GM18507 (cell line): ENCODE data around the gene TRERF1.

Experiments used
- DNase-seq: peaks from one replicate; pipeline ENCODE4 v3.0.0; 2011; ENCODE audit warnings: low read depth; ENCODE audit not compliant: insufficient read length; ENCODE audit errors: extremely low spot score
- FAIRE-seq: peaks from 2 replicates; lab custom pipeline; 2011; peaks lifted over from hg19 to GRCh38; lab: Jason Lieb, UNC

The TRERF1 gene

DNA sequence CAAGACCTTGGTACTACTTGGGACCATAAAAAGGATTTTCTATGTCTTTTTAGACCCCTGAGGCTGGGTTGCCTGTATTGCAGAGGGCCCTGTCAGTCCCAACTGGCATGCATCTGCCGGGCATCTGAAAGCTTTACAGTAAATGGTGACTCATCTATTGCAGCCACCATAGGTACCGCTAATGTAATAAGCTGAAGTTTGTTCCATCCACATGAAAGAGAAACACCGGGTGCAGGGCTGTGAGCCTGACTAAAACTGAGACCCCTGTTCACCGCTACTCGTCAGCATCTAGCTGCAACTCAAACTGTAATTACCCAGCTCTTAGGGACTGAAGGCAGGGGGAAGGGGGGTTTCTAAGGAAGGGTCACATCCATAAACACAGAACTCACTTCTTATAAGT is 49.5 kb downstream of the TRERF1 start:
- FAIRE-seq, result peak; percentile 45
- peak; percentile 26 for DNase-seq

DNA sequence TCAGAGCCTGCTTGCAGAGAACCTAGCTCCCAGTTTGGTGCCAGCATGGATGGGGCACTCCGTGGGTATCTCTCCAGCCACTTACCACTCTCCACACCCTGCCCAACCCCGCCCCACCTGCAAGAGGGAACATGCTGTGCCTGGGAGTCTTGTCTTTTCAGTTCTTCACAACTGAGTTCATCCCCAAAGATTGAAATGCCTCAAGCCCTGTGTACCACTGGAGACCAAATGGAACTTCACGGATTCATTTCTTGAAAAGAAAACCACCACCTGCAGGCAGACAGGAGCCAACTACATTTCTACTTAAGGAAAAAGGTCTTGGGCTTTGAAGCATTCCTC is 50.1 kb downstream of the TRERF1 start:
- FAIRE-seq (no peak), DNase-seq (no peak)

DNA sequence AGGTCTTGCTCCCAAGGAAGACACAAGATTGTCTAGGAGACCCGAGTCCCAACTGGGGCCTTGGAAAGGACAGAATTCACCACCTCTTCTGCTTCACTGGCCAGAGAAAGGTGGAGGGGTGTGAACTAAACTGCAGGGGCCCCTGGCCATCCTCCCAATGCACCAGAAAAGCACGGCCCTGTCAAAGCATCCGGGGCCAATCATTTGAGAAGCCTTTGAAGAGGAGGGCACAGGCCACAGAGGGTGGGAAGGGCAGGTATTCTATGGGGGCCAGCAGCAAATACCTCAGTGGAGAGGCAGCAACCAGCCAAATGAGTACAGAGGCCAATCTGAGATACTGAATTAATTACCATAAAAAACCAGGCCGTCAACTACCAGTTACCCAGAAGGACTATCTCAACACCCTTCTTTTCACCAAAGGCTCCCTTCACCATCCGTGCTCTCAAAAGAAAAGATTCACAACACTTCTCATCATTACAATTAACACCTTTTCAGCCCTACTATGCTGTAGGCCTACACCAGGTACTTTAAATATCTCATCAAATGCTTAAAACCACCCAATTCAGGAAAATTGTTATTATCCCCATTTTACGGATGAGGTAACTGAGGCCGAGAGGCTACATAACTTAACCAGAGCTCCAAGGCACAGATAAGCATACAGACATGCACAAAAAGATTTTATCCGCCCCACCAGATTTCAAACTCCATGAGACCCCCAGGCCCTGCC is 50.7 kb downstream of the TRERF1 start:
- FAIRE-seq (no peak), DNase-seq (no peak)

DNA sequence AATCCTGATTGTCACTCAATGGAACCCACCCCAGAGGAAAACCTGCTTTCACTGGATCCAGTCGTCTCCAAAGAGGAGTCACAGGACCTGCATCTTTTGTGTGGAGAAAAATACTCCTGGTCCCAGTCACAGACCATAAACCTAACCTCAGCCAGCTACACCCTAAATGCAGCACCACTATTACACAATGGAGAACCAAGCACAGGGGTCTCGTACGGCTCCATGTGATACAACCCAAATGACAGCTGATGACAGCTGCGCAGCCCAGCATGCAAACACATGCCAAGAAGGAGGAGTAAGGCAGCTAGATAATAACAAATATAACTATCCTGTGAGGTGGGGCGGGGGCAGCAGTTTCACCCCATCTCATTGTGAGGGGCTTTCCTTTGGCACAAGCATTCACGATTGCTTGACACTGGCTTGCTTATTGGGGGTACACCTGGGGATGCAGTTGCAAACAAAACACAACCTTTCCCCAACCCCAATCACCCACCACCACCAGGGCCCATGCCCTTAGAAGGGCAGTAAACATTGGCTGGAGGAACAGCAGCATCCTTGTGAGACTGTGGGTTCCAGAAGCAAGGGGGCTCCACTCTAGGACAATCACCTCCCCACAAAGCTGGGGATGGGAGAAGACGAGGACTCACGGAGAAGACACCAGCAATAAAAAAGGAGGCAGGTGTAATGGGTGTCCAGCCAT is 51.5 kb downstream of the TRERF1 start:
- FAIRE-seq (no peak), DNase-seq (no peak)

DNA sequence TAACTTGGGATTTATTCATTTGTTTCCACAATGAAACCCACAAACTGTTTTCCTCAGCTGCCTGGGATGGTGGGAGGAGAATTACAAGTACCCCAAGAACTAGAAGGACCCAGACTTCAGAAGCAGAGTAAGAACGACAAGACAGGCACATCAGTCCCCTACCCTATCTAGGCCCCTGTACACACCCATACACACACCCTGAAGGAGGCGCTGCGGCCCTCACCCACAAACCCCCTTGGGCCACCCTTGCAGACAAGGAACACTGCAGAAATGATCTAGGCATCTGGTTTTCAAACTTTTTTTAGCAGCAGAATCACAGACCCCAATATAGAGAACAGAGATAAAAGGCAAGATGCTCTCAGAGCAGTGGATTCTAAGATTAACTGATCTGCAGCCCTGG is 55.0 kb downstream of the TRERF1 start:
- FAIRE-seq (no peak), DNase-seq (no peak)

DNA sequence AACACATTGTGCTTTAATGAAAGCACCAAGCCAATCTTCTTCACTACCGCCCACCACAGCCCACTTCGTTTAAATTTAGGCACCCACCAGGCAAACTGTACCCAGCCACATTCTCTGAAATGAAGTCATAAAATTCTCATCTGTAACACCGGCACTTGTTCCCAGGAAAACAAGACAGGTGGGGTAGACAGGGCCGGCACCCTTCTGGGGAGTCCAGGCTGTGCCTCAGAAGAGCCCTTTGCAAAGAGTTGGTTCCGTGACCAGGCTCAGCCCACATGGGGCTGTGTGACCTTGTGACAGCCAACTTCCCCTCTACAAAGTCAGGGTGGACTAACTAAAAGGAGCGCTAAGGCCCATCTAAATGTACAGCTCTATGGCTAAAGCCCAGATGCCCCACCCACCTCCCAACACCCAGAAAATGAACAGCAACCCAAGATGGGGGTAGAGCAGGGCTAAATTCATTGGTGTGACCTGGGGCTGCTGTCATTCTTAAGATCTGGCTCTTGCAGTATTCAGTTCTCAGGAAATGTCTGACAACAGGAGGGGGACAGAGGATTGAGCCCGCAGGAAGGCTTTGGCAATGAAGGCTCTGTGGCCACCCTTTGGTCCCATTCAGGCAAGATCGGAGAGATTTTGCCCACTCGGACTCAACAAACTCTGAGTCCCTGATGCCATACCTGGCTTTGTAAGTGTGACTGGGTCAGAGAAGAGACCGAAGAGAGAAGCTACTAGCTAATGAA is 56.7 kb downstream of the TRERF1 start:
- FAIRE-seq, result no peak
- DNase-seq, result no peak

DNA sequence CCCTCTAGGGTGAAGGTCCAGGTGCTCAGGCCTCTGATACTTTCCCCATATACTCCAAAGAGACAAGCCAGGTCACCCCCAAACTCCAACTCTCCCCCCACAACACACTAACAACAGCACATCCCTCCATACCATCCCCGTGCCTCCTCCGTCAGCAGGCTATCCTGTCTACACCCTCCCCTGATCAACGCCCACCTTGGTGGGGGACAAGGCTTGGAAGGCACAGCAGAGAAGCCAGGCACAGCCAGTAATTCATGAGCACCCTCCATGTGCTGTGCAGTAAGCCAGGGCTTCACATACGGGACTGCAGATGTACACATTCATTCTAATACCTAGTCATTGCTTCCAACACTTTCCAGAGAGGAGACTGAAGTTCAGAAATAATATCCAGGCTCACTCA is 57.6 kb downstream of the TRERF1 start:
- DNase-seq (no peak), FAIRE-seq (no peak)

GRCh38 chr6:42393339-42393738 is 58.4 kb downstream of the TRERF1 start:
- FAIRE-seq (peak; percentile 36), DNase-seq (no peak)

DNA sequence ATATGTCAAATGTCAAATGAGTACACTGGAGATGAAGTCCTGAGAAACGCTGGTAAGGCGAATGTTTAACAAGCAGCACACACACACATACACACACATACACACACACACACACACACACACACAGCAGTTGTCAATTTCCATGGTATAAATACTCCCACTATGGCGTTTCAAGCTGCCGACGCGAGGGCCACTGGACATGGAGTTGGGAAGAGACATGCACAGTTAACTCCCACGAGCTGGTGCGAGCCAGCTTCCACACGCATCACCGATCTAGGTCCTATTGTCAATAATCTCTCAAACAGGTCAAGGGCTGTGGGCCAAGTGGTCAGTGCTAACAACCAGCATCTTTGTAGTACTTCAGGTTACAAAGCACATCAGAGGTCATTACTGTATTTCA is 58.9 kb downstream of the TRERF1 start:
- FAIRE-seq, result no peak

GRCh38 chr6:42391441-42391840 is 60.3 kb downstream of the TRERF1 start:
- FAIRE-seq (no peak), DNase-seq (no peak)

More for the DNA sequence above, 58.9 kb downstream of the TRERF1 start:
- DNase-seq, result no peak

DNA sequence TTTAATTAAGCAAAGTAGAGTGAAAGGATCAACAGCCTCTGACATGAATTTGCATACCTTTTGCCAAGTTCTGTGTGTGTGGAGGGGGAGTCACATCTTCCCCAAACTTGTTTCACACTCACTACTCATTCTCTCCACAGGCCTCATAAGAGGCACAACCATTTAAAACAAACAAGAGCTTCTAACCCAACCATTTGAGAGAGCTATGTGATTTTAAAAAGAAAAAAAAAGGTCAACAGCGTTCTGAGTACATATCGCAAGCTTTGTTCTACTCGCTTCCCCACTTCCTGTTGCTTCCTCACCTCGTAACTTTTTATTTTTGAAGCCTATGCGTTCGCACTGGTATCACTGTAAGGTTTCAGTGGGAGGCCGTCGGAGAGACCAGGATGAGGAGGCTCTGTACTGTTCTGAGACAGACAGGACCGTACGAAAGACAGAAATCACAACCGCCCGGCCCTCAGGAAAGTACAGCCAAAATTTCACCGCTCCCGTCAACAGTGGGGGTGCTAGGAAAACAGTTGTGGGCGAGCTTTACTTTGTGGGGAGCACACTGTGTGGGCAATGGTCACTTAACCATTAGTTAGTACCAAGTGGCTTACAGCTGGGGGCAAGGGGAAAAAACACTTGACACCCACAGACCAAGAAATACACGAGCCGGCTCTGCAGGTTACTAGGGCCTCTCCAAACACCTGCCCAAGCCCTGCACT is 61.3 kb downstream of the TRERF1 start:
- peak; percentile 80 for FAIRE-seq
- DNase-seq, result no peak

- FAIRE-seq (no peak), DNase-seq (no peak)
Observed at GRCh38 chr6:42389736-42390135, 62.0 kb downstream of the TRERF1 start.

- DNase-seq (no peak), FAIRE-seq (no peak)
Observed at GRCh38 chr6:42388046-42388445, 63.7 kb downstream of the TRERF1 start.

GRCh38 chr6:42387336-42387735 is 64.4 kb downstream of the TRERF1 start:
- FAIRE-seq (no peak), DNase-seq (no peak)

- DNase-seq (no peak), FAIRE-seq (no peak)
Observed at GRCh38 chr6:42385339-42385738, 66.4 kb downstream of the TRERF1 start.

DNA sequence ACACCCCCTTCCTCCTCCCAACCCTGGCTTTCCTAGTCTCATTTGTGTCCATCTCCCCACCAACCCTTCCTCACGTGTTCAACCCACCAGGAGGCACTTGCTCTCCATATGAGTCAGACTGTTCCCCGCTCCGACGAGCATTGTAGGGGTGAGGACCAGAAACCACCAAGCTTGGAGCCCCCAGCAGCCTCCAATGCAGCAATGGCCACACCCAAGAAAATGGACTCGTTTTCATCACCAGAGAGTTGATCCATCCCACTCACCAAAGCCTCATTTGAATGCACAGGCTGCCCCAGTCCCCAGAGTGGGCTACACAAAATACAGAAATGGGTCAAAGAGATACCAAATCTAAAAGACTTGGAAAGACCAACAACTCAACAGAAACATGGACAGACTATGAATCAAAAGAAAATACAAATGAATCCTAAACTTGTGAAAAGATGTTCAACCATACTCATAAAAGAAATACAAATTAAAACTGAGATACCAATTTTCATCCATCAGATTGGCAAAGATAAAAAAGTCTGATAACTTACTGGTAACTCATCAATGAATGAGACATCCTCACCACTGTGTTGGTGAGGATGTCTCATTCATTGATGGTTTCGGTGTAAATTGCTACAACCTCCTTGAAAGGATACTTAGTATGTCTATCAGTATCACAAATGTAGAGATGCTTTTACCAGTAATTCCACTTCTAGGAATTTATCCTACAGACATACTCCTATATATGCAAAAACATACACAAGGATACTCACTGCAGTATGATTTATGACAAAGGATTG is 68.1 kb downstream of the TRERF1 start:
- DNase-seq, result no peak
- FAIRE-seq, result no peak

DNA sequence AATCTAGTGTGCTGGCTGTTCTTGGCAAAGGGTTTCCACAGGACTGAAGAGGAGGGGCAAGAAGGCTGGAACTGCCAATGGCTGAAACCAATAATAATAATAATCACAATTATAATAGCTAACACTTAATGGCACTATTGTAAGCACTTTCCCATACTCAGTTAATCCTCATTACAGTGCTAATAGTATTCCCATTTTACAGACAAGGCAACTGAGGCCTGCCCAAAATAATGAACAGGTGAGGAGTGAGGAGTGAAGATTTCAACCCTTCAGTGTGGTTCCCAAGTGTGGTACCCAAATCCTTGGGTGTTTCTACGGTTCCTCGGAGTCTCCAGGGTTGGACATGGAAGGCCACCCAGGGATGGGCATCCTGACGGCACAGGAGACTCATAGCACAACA is 69.9 kb downstream of the TRERF1 start:
- no peak for DNase-seq
- FAIRE-seq, result no peak

GRCh38 chr6:42380228-42380979 is 71.3 kb downstream of the TRERF1 start:
- FAIRE-seq (no peak), DNase-seq (no peak)

DNA sequence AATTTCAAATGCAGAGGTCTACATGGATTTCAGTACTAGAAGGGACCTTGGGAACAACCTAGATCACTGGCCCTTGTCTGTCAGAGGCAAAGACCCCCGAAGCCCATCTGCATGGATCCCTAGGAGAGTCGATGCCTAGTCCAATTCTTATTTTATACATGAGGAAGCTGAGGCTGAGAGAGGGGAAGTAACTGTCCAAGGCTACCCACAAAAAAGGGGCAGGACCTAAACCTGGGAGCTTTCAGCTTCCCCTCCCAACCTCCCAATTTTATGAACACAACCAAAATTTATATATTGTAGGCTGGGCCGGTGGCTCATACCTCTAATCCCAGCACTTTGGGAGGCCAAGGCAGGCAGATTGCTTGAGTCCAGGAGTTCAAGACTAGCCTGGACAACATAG is 73.2 kb downstream of the TRERF1 start:
- FAIRE-seq (no peak), DNase-seq (no peak)
